CD4-positive, CD25-positive, alpha-beta regulatory T cell (primary cell): ENCODE measurements around the gene CYB561D2. TPM values are rescaled to one million over a fixed set of nuclear protein-coding genes. Genes with fewer than 3 reads are reported as not detected.
A peak's percentile ranks its signal among the peaks of the same experiment; 100 is the strongest.

Experiments used
- ATAC-seq, 2 donors: fragments of 150-1000 bp; cut with Tn5 transposase; one replicate each; pipeline ENCODE4 v1.10.0; 2021; ENCODE audit warnings: low read depth in 2 of 2, moderate number of reproducible peaks in 2 of 2, moderate library complexity in 1 of 2
- DNase-seq, 3 donors: peaks; one replicate each; pipeline versions ENCODE4 v3.0.0 to v3.0.0-alpha.2; 2012 to 2022; ENCODE audit warnings: mixed read lengths in 1 of 3
- H3K27ac ChIP-seq: one replicate; pipeline ENCODE4 v1.7.0; 2013; ENCODE audit warnings: mild to moderate bottlenecking, low read length; ENCODE audit not compliant: insufficient read depth, poor library complexity, severe bottlenecking
- H3K27me3 ChIP-seq: one replicate; pipeline ENCODE4 v1.7.0; 2013; ENCODE audit warnings: low read length; ENCODE audit not compliant: control insufficient read depth, insufficient read depth
- H3K36me3 ChIP-seq: one replicate; pipeline ENCODE4 v1.7.0; 2013; ENCODE audit warnings: mild to moderate bottlenecking, low read length, moderate library complexity; ENCODE audit not compliant: control insufficient read depth, insufficient read depth
- H3K4me1 ChIP-seq: 2 replicates; pipeline ENCODE4 v1.7.0; 2013; ENCODE audit warnings: mild to moderate bottlenecking, low read length; ENCODE audit not compliant: insufficient read depth, control insufficient read depth, poor library complexity, severe bottlenecking
- H3K4me3 ChIP-seq: one replicate; pipeline ENCODE4 v1.7.0; 2013; ENCODE audit warnings: low read depth, mild to moderate bottlenecking, low read length, moderate library complexity
- H3K9me3 ChIP-seq, 2 experiments: 1 replicate in 1 of 2; 2 replicates in 1 of 2; pipeline ENCODE4 v1.7.0; 2013; ENCODE audit warnings: low read length in 2 of 2, mild to moderate bottlenecking in 1 of 2, moderate library complexity in 1 of 2; ENCODE audit not compliant: control insufficient read depth in 2 of 2
- H3K27ac Mint-ChIP-seq, 3 donors: one replicate each; pipeline ENCODE4 v1.8.0; 2020 to 2022; ENCODE audit warnings: mild to moderate bottlenecking in 3 of 3, mixed read lengths in 3 of 3, moderate library complexity in 2 of 3
- H3K27me3 Mint-ChIP-seq: one replicate; pipeline ENCODE4 v1.8.0; 2022; ENCODE audit warnings: mild to moderate bottlenecking, mixed read lengths
- H3K36me3 Mint-ChIP-seq: one replicate; pipeline ENCODE4 v1.8.0; 2020; ENCODE audit warnings: mixed read lengths
- H3K4me1 Mint-ChIP-seq, 4 donors: one replicate each; pipeline ENCODE4 v1.8.0; 2020 to 2022; ENCODE audit warnings: mixed read lengths in 4 of 4, mild to moderate bottlenecking in 1 of 4
- H3K4me3 Mint-ChIP-seq, 4 donors: one replicate each; pipeline ENCODE4 v1.8.0; 2020 to 2022; ENCODE audit warnings: mild to moderate bottlenecking in 4 of 4, mixed read lengths in 4 of 4, moderate library complexity in 3 of 4
- H3K9me3 Mint-ChIP-seq, 7 donors: one replicate each; pipeline ENCODE4 v1.8.0; 2020 to 2022; ENCODE audit warnings: mixed read lengths in 7 of 7, mild to moderate bottlenecking in 3 of 7, moderate library complexity in 2 of 7
- polyA plus RNA-seq, 4 donors: library from polyadenylated mRNA; unstranded; fragments of 300-500 nt; fragmentation: Illumina TruSeq; gene quantifications; one replicate each; pipeline ENCODE4 v1.2.3, GENCODE V29; 2021
- total RNA-seq: library from RNA; stranded (reverse); gene quantifications from one replicate; pipeline ENCODE4 v1.2.3, GENCODE V29; 2022

CYB561D2 gene
- total and polyA plus RNA-seq, 5 donors from 2014 or later: 28.5 to 92.2 (median 73.8) TPM

- H3K27ac ChIP-seq: peak overlapping the region; percentile 96
- peaks cover 54% of the 10 kb centered on the region for H3K4me1 ChIP-seq
- peaks cover 20 to 67% (median 40%) of the 10 kb centered on the region in 4 donors for H3K4me1 Mint-ChIP-seq
Measured at GRCh38 chr3:50334339-50335075, 16.2 kb upstream of the CYB561D2 start.

GRCh38 chr3:50336452-50337174, 14.0 kb upstream of the CYB561D2 start:
- Mint-ChIP-seq H3K27ac (peak overlapping the region; percentile 93 to 95 (median 93)), H3K36me3 (no peaks in the 10 kb centered on the region), H3K4me1 (peaks cover 20 to 81% (median 48%) of the 10 kb centered on the region in 4 donors), H3K27me3 (no peaks in the 10 kb centered on the region), H3K4me3 (peak overlapping the region; percentile 90 to 97 (median 94)), H3K9me3 (peaks cover 0 to 3% (median 0%) of the 10 kb centered on the region in 7 donors)
- DNase-seq (no peak), ATAC-seq (peak; percentile 30 to 38)
- Histone ChIP-seq H3K4me3 (peak overlapping the region; percentile 92), H3K4me1 (peaks cover 75% of the 10 kb centered on the region), H3K27me3 (no peaks in the 10 kb centered on the region), H3K36me3 (peaks cover 8% of the 10 kb centered on the region), H3K27ac (peak overlapping the region; percentile 96), H3K9me3 (no peaks in the 10 kb centered on the region)

More at GRCh38 chr3:50334339-50335075, 16.2 kb upstream of the CYB561D2 start:
- peaks cover 3% of the 10 kb centered on the region for H3K36me3 Mint-ChIP-seq
- DNase-seq (no peak), ATAC-seq (no peak)
- H3K27ac Mint-ChIP-seq: peak overlapping the region; percentile 93 to 96 (median 93)
- peaks cover 29% of the 10 kb centered on the region for H3K36me3 ChIP-seq
- H3K9me3 Mint-ChIP-seq: peaks cover 0 to 3% (median 0%) of the 10 kb centered on the region in 7 donors
- no peaks in the 10 kb centered on the region for H3K27me3 Mint-ChIP-seq
- peak overlapping the region; percentile 69 to 97 (median 87) for H3K4me3 Mint-ChIP-seq
- H3K4me3 ChIP-seq: peak overlapping the region; percentile 34
- no peaks in the 10 kb centered on the region for H3K27me3 ChIP-seq
- H3K9me3 ChIP-seq: no peaks in the 10 kb centered on the region

DNA sequence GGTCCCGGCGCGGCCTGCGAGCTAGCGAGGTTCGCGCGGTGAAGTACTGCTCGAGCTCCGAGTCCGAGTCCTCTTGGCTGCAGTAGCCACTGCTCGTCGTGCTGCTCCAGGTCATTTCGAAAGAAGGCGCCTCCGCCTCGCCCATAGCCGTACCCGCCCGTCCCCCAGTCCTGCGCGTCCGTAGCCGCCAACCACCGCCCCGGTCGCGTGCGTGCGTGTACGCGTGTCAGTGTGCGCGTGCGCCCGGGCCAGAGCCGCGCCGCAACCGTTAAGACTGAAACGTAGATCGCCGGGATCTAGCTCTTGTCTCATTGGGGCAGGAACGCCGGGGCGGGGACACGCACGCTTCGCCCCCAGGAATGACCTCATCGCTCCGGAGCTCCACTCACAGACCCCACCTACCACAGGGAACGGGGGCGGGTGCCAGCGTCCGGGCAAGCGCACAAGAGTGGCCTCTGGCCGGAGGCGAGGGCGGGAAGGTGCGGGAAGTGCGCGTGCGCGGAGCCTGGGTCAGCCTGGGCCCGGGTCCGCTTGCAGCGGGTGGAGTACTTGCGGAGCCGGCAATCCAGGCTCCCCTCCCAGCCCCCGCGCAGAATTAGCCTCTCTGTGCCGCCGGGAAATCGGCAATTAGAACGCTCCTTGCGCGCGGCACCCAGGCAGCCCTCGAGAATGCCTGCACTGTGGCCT, 13.3 kb upstream of the CYB561D2 start:
- Histone ChIP-seq H3K4me1 (peaks cover 78% of the 10 kb centered on the region), H3K27me3 (no peaks in the 10 kb centered on the region), H3K9me3 (no peaks in the 10 kb centered on the region), H3K36me3 (peaks cover 2% of the 10 kb centered on the region), H3K4me3 (peak overlapping the region; percentile 92), H3K27ac (peak overlapping the region; percentile 96)
- H3K27me3 Mint-ChIP-seq: no peaks in the 10 kb centered on the region
- H3K4me1 Mint-ChIP-seq: peaks cover 20 to 79% (median 48%) of the 10 kb centered on the region in 4 donors
- H3K27ac Mint-ChIP-seq: peak overlapping the region; percentile 93 to 98 (median 98)
- peaks cover 0 to 3% (median 0%) of the 10 kb centered on the region in 7 donors for H3K9me3 Mint-ChIP-seq
- peak overlapping the region; percentile 90 to 97 (median 94) for H3K4me3 Mint-ChIP-seq
- ATAC-seq (peak; percentile 77 to 80), DNase-seq (peak; percentile 88 to 99 (median 91))
- no peaks in the 10 kb centered on the region for H3K36me3 Mint-ChIP-seq

DNA sequence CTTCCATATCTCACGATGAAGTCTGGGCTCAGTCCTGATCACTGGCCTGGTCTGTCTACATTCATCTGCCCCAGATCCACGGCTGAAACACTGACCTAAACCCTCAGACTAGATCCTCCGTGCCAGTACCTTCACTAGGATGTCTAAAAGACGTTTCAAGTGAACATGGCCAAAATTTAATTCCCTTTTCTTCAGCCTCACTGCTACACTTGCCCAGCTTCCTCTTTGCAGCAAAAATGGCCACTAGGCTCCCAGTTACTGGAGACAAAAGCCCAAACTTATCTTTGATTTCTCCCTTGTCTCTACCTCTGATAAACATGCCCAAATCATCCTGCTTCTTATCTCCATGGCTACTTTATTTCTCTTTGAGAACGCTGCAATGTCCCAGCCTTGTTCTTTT, 11.7 kb upstream of the CYB561D2 start:
- Histone ChIP-seq H3K27ac (peak overlapping the region; percentile 96), H3K36me3 (no peaks in the 10 kb centered on the region), H3K4me3 (peak overlapping the region; percentile 88), H3K4me1 (peaks cover 74% of the 10 kb centered on the region), H3K9me3 (no peaks in the 10 kb centered on the region), H3K27me3 (no peaks in the 10 kb centered on the region)
- ATAC-seq (no peak), DNase-seq (no peak)
- no peaks in the 10 kb centered on the region for H3K36me3 Mint-ChIP-seq
- H3K4me1 Mint-ChIP-seq: peaks cover 20 to 77% (median 44%) of the 10 kb centered on the region in 4 donors
- H3K27me3 Mint-ChIP-seq: no peaks in the 10 kb centered on the region
- peak overlapping the region; percentile 93 to 98 (median 98) for H3K27ac Mint-ChIP-seq
- H3K4me3 Mint-ChIP-seq: peak overlapping the region; percentile 90 to 97 (median 94)
- H3K9me3 Mint-ChIP-seq: peaks cover 0 to 3% (median 0%) of the 10 kb centered on the region in 7 donors

GRCh38 chr3:50339485-50340146, 11.0 kb upstream of the CYB561D2 start:
- Mint-ChIP-seq H3K9me3 (peaks cover 0 to 3% (median 0%) of the 10 kb centered on the region in 7 donors), H3K4me1 (peaks cover 20 to 72% (median 40%) of the 10 kb centered on the region in 4 donors), H3K27ac (peak overlapping the region; percentile 90 to 98 (median 93)), H3K4me3 (peak overlapping the region; percentile 90 to 97 (median 94)), H3K27me3 (no peaks in the 10 kb centered on the region), H3K36me3 (no peaks in the 10 kb centered on the region)
- Histone ChIP-seq H3K4me3 (peak overlapping the region; percentile 83), H3K4me1 (peaks cover 67% of the 10 kb centered on the region), H3K27me3 (no peaks in the 10 kb centered on the region), H3K9me3 (no peaks in the 10 kb centered on the region), H3K36me3 (no peaks in the 10 kb centered on the region), H3K27ac (peak overlapping the region; percentile 81)
- no peak for DNase-seq
- ATAC-seq: no peak

DNA sequence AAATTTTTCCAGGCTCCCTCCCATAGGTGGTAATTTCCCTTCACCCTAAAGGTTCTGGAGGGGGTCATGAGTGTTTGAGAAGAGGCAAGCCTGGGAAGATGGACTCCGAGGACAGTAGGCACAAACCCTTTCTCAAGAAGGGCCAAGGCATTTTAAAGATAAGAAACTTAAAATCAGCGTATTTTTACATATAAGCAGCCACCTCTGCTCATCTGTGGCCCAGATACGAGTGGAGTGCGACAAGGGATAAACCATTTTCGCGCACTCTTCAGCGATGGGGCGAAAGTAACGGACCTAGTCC, 10.6 kb upstream of the CYB561D2 start:
- peaks cover 20 to 73% (median 39%) of the 10 kb centered on the region in 4 donors for H3K4me1 Mint-ChIP-seq
- peak overlapping the region; percentile 90 to 97 (median 94) for H3K4me3 Mint-ChIP-seq
- Histone ChIP-seq H3K36me3 (no peaks in the 10 kb centered on the region), H3K4me1 (peaks cover 67% of the 10 kb centered on the region), H3K27me3 (no peaks in the 10 kb centered on the region), H3K27ac (peak overlapping the region; percentile 81), H3K4me3 (peak overlapping the region; percentile 83), H3K9me3 (no peaks in the 10 kb centered on the region)
- H3K9me3 Mint-ChIP-seq: peaks cover 0 to 3% (median 0%) of the 10 kb centered on the region in 7 donors
- H3K36me3 Mint-ChIP-seq: no peaks in the 10 kb centered on the region
- peak overlapping the region; percentile 90 to 98 (median 93) for H3K27ac Mint-ChIP-seq
- H3K27me3 Mint-ChIP-seq: no peaks in the 10 kb centered on the region
- ATAC-seq (no peak), DNase-seq (no peak)
